Large intestine (tissue), 3 donors: ENCODE measurements around the gene ASAP2. TPM values are rescaled to one million over a fixed set of nuclear protein-coding genes. Genes with fewer than 3 reads are reported as not detected.

Experiments
- DNase-seq, 2 donors: peaks; one replicate each; pipeline versions ENCODE4 v3.0.0 to v3.0.0-alpha.2; 2013
- H3K27ac ChIP-seq: one replicate; pipeline ENCODE4 v1.5.1; 2013; ENCODE audit warnings: low read length
- H3K27me3 ChIP-seq: 2 replicates; pipeline ENCODE4 v1.6.1; 2013; ENCODE audit warnings: low read length; ENCODE audit not compliant: control insufficient read depth, insufficient read depth
- H3K36me3 ChIP-seq: 2 replicates; pipeline ENCODE4 v1.6.1; 2013; ENCODE audit warnings: low read length; ENCODE audit not compliant: control insufficient read depth, insufficient read depth
- H3K4me1 ChIP-seq: one replicate; pipeline ENCODE4 v1.6.1; 2013; ENCODE audit warnings: low read length; ENCODE audit not compliant: control insufficient read depth, insufficient read depth
- H3K4me3 ChIP-seq: one replicate; pipeline ENCODE4 v1.5.1; 2013; ENCODE audit warnings: low read length
- H3K9me3 ChIP-seq: one replicate; pipeline ENCODE4 v1.6.1; 2013; ENCODE audit warnings: mild to moderate bottlenecking, low read depth, low read length, moderate library complexity; ENCODE audit not compliant: control insufficient read depth
- WGBS: methylation state at CpG from one replicate; pipeline ENCODE4 v1.1.5; 2013; ENCODE audit warnings: low lambda C conversion rate; ENCODE audit not compliant: insufficient coverage; 5-methylcytosine and 5-hydroxymethylcytosine counted together
- polyA plus RNA-seq: library from polyadenylated mRNA; unstranded; fragments of 120-200 nt; gene quantifications from one replicate; pipeline ENCODE4 v1.2.1, GENCODE V29; 2013

Gene ASAP2
- polyA plus RNA-seq, 1 donor = 20.0 TPM

- Histone ChIP-seq H3K27ac (no peak overlapping the region), H3K4me3 (no peak overlapping the region), H3K27me3 (no peaks in the 10 kb centered on the region), H3K4me1 (no peaks in the 10 kb centered on the region), H3K9me3 (no peaks in the 10 kb centered on the region), H3K36me3 (peaks cover 9% of the 10 kb centered on the region)
- WGBS = 100% methylated on average over 1 of the region's 2 CpGs
- DNase-seq = no peak
These were observed 78.8 kb downstream of the ASAP2 start for GRCh38 chr2:9285385-9285920.

DNA sequence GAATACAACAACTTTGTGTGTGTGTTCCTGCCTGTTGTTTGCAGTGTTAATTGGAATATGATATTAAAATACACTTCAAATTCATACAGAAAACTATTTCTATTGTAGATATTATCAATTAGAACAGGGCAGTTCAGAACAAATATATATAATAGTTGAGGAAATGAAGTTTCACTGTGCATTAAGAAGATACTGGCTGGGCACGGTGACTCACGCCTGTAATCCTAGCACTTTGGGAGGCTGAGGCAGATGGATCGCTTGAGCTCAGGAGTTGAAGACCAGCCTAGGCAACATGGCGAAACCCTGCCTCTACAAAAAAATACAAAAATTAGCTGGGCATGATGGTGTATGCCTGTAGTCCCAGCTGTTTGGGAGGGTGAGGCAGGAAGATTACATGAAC is 79.3 kb downstream of the ASAP2 start:
- H3K36me3 ChIP-seq = peaks cover 5% of the 10 kb centered on the region
- no peak overlapping the region for H3K27ac ChIP-seq
- no peaks in the 10 kb centered on the region for H3K4me1 ChIP-seq
- H3K9me3 ChIP-seq = no peaks in the 10 kb centered on the region
- no peaks in the 10 kb centered on the region for H3K27me3 ChIP-seq
- no peak overlapping the region for H3K4me3 ChIP-seq
- no peak for DNase-seq
- no CpG with 5 or more reads among the region's 4 CpGs for WGBS

DNA sequence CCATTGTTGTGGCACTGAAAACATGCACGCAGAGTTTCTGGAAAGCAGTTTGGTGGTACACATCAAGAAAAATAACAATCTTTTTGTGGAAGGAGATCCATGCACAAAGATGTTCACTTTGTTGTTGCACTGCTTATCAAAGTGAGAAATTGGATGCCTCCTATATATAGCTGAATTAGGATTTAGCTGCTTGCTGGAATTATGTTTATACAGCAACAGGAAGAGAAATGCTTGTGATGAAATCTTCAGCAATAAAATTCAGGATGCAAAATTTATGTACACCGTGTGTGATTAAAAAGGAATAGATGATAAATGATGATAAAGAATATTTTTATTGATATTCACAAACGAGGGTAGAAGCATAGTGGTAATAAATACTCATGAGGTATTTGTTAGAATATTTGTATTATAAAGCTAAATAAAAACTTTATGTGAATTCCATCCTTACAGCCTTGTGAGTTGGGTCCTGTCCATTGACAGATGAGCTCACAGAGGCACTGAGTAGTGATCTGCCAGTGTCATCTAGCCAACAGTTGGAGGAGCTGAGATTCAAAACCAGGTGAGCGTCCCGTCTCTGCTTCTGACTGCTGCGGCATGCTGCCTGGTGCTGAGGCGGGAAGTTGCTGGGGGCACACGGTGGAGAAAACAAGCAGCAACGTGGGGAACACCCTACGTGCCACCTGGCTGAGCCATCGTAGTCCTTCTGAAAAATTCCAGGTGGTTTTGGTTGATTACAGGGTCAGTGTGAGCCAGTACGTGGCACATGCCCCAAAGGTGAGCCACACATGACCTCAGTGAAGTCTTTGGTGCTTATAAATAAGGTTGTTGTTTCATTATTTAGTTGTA is 80.2 kb downstream of the ASAP2 start:
- Histone ChIP-seq H3K4me1 (no peaks in the 10 kb centered on the region), H3K27me3 (no peaks in the 10 kb centered on the region), H3K27ac (no peak overlapping the region), H3K36me3 (peaks cover 7% of the 10 kb centered on the region), H3K9me3 (no peaks in the 10 kb centered on the region), H3K4me3 (no peak overlapping the region)
- no peak for DNase-seq
- 100% methylated on average over 1 of the region's 12 CpGs for WGBS

GRCh38 chr2:9287400-9288045 is 80.9 kb downstream of the ASAP2 start:
- Histone ChIP-seq H3K27ac (no peak overlapping the region), H3K36me3 (peaks cover 7% of the 10 kb centered on the region), H3K4me1 (no peaks in the 10 kb centered on the region), H3K9me3 (no peaks in the 10 kb centered on the region), H3K4me3 (no peak overlapping the region), H3K27me3 (no peaks in the 10 kb centered on the region)
- no peak for DNase-seq
- 93% methylated on average over 3 of the region's 15 CpGs for WGBS

GRCh38 chr2:9288233-9288632 is 81.6 kb downstream of the ASAP2 start:
- no peak overlapping the region for H3K4me3 ChIP-seq
- H3K4me1 ChIP-seq = no peaks in the 10 kb centered on the region
- WGBS = no CpG with 5 or more reads among the region's 7 CpGs
- no peaks in the 10 kb centered on the region for H3K9me3 ChIP-seq
- H3K27ac ChIP-seq = no peak overlapping the region
- peaks cover 7% of the 10 kb centered on the region for H3K36me3 ChIP-seq
- H3K27me3 ChIP-seq = no peaks in the 10 kb centered on the region
- no peak for DNase-seq

DNA sequence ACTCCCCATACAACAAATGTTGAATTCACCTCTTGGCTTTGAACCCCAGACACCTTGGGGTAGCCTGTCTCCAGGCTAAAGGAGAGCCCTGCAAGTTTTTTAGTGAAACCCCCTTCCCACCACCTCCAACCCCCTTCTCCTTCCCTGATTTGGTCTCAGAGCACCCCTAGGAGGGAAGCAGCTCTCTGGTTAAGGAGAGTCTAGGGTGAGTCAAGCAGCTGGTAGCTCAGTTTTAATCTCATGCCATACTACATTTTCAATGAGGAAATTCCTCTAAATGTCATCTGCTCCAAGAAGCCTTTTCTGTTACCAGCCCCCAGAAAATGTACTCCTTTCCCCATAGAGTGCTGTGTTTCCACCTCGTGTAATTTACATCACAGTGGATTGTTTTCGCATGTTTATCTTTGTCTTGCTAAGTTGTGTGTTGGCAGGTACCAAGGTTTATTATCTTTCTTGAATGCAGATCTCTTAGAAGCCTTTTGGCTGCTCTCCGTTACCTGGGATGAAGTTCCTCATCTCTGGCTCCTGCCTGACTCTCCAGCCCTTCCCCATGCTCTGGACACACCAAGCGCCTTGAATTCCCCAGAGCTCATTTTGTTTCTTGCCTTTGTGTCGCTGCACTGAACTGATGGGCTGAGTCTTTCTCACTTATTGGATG is 82.2 kb downstream of the ASAP2 start:
- no peak overlapping the region for H3K4me3 ChIP-seq
- WGBS = 70% methylated on average over 2 of the region's 5 CpGs
- no peaks in the 10 kb centered on the region for H3K4me1 ChIP-seq
- no peak overlapping the region for H3K27ac ChIP-seq
- H3K36me3 ChIP-seq = peaks cover 7% of the 10 kb centered on the region
- DNase-seq = no peak
- no peaks in the 10 kb centered on the region for H3K9me3 ChIP-seq
- H3K27me3 ChIP-seq = no peaks in the 10 kb centered on the region

DNA sequence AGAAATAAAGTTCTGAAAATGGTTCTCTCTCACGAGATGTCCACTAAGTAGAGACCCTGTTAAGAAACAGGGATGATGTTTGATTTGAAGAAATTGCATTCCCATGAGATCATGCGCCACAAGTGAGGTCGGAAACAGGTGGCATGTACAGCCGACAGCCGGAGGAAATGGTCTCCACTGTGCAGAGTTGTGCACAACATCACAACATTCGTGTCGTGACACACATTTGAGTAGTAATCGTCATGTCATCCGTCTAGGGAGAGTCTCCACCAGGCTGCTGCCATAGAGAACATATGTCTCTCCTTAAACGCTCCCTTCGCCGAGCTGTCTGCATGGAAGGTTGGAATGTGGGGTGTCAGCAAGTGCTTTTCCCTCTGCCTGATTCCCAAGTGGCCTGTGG is 84.7 kb downstream of the ASAP2 start:
- DNase-seq = no peak
- Histone ChIP-seq H3K9me3 (no peaks in the 10 kb centered on the region), H3K27me3 (no peaks in the 10 kb centered on the region), H3K27ac (no peak overlapping the region), H3K36me3 (peaks cover 7% of the 10 kb centered on the region), H3K4me1 (no peaks in the 10 kb centered on the region), H3K4me3 (no peak overlapping the region)
- 100% methylated on average over 1 of the region's 12 CpGs for WGBS

DNA sequence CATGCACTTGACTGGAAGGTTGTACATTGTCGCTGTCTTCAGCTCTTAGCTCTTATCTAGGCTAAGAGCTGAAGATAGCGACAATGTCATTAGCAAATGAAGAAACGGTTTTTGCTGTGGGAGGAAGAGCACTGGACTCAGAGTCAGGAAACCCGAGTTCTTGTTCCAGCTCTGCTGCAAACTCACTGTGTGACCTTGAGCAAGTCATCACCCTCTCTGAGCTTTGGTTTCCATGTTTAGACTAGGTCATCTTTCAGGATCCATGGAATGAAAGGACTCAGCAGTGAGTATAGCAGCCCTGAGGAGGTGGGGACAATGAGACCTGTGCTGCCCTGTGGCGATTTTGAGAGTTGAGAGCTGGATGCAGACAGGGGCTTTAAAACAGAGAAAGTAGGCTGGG is 85.3 kb downstream of the ASAP2 start:
- Histone ChIP-seq H3K4me1 (no peaks in the 10 kb centered on the region), H3K4me3 (no peak overlapping the region), H3K36me3 (peaks cover 7% of the 10 kb centered on the region), H3K9me3 (no peaks in the 10 kb centered on the region), H3K27me3 (no peaks in the 10 kb centered on the region), H3K27ac (no peak overlapping the region)
- no CpG with 5 or more reads among the region's 5 CpGs for WGBS
- DNase-seq = no peak

DNA sequence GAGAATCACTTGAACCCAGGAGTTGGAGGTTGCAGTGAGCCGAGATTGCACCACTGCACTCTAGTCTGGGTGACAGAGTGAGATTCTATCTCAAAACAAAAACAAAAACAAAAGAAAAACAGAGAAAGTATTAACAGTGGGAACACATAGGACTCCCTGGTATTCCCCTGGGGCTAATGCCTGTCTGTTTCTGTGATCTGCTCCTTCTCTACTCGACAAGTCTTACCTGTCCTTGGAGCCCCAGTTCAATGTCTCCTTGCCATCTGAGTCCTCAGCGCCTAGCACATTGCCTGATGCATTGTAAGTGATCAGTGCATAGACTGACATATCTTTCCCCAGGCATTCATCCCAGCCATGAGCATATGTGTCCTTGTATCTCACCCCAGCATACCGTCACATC is 85.8 kb downstream of the ASAP2 start:
- no peak overlapping the region for H3K27ac ChIP-seq
- H3K4me3 ChIP-seq = no peak overlapping the region
- no peaks in the 10 kb centered on the region for H3K9me3 ChIP-seq
- WGBS = no CpG with 5 or more reads among the region's 4 CpGs
- peaks cover 5% of the 10 kb centered on the region for H3K36me3 ChIP-seq
- H3K27me3 ChIP-seq = no peaks in the 10 kb centered on the region
- no peaks in the 10 kb centered on the region for H3K4me1 ChIP-seq
- no peak for DNase-seq

- no CpG with 5 or more reads among the region's 6 CpGs for WGBS
These were observed 88.2 kb downstream of the ASAP2 start for GRCh38 chr2:9294764-9295163.

More at GRCh38 chr2:9294764-9295163, 88.2 kb downstream of the ASAP2 start:
- no peak for DNase-seq
- no peaks in the 10 kb centered on the region for H3K9me3 ChIP-seq
- H3K36me3 ChIP-seq = peaks cover 11% of the 10 kb centered on the region
- H3K4me3 ChIP-seq = no peak overlapping the region
- H3K27me3 ChIP-seq = no peaks in the 10 kb centered on the region
- no peaks in the 10 kb centered on the region for H3K4me1 ChIP-seq
- no peak overlapping the region for H3K27ac ChIP-seq
